ENCODE data around the gene EEA1.

Gene EEA1

DNA sequence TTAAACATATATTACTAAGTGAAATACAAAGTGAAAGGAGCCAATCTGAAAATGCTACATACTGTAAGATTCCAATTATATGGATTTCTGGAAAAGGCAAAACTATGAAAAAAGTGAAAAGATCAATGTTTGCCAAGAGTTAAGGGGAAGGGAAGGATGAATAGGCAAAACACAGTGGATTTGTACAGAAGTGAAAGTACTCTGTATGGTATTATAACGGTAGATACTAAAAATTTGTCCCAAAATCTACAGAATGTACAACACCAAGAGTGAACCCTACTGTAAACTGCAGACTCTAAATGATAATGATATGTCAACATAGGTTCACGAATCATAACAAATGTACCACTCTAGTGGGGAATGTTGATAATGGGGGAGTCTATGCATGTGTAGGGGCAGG is 17.8 kb downstream of the EEA1 start:
- Histone ChIP-seq H3K36me3 (no peaks in the 10 kb centered on the region), H3K9me3 (ENCODE audit: severe bottlenecking) (peaks cover 4% of the 10 kb centered on the region), H3K4me3 (ENCODE audit: low read depth, low read length) (no peak overlapping the region), H3K27ac (no peak overlapping the region), H3K27me3 (ENCODE audit: insufficient read depth, low read depth, severe bottlenecking) (no peaks in the 10 kb centered on the region)
- no peak for DNase-seq
- TF ChIP-seq, protein P1, sequence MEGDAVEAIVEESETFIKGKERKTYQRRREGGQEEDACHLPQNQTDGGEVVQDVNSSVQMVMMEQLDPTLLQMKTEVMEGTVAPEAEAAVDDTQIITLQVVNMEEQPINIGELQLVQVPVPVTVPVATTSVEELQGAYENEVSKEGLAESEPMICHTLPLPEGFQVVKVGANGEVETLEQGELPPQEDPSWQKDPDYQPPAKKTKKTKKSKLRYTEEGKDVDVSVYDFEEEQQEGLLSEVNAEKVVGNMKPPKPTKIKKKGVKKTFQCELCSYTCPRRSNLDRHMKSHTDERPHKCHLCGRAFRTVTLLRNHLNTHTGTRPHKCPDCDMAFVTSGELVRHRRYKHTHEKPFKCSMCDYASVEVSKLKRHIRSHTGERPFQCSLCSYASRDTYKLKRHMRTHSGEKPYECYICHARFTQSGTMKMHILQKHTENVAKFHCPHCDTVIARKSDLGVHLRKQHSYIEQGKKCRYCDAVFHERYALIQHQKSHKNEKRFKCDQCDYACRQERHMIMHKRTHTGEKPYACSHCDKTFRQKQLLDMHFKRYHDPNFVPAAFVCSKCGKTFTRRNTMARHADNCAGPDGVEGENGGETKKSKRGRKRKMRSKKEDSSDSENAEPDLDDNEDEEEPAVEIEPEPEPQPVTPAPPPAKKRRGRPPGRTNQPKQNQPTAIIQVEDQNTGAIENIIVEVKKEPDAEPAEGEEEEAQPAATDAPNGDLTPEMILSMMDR (IDR thresholded peaks at IDR 0.05; ENCODE audit: low read depth, low read length), result no peak

DNA sequence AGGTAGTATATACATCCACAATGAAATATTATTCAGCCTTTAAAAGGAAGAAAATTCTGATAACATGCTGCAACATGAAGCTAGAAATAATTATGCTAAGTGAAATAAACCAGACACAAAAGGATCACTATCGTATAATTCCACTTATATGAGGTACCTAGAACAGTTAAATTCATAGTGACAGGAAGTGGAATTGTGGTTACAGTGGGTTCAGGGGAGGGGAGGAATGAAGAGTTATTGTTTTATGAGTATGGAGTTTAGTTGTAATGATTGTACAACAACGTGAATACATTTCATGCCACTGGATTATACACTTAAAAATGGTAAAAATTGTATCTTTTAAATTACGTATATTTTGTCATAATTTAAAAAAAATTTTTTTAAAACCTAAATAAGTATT is 21.0 kb downstream of the EEA1 start:
- Histone ChIP-seq H3K36me3 (no peaks in the 10 kb centered on the region), H3K27ac (no peak overlapping the region), H3K27me3 (ENCODE audit: insufficient read depth, low read depth, severe bottlenecking) (no peaks in the 10 kb centered on the region), H3K9me3 (ENCODE audit: severe bottlenecking) (peaks cover 4% of the 10 kb centered on the region), H3K4me3 (ENCODE audit: low read depth, low read length) (no peak overlapping the region)
- TF ChIP-seq, protein P1 (IDR thresholded peaks at IDR 0.05; ENCODE audit: low read depth, low read length), result no peak
- DNase-seq, result no peak

DNA sequence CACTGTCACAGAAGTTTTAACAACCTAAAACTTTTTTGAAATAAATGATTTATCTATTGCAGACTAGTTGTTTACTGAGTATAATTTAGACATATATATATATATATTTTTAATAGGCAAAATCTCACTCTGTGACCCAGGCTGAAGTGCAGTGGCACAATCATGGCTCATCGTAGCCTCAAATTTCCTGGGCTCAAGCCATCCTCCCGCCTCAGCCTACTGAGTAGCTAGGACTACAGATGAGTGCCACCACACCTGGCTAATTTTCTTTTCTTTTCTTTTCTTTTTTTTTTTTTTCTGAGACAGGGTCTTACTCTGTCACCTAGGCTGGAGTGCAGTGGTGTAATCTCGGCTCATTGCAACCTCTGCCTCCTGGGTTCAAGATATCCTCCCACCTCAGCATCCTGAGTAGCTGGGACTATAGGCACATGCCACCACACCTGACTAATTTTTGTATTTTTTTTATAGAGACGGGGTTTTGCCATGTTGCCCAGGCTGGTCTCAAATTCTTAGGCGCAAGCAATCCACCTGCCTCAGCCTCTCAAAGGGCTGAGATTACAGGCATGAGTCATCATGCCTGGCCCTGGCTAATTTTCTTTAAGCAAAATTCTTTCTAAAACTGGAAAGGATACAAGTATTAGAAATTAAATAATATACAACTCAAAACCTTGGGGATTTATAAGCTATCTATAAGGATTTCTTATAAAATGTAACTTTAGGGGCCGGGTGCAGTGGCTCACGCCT is 23.1 kb downstream of the EEA1 start:
- H3K36me3 ChIP-seq, result no peaks in the 10 kb centered on the region
- DNase-seq, result no peak
- H3K27me3 ChIP-seq (ENCODE audit: insufficient read depth, low read depth, severe bottlenecking), result no peaks in the 10 kb centered on the region
- TF ChIP-seq, protein P1 (IDR thresholded peaks at IDR 0.05; ENCODE audit: low read depth, low read length), result no peak
- no peak overlapping the region for H3K4me3 ChIP-seq (ENCODE audit: low read depth, low read length)
- H3K27ac ChIP-seq, result no peak overlapping the region
- peaks cover 4% of the 10 kb centered on the region for H3K9me3 ChIP-seq (ENCODE audit: severe bottlenecking)

DNA sequence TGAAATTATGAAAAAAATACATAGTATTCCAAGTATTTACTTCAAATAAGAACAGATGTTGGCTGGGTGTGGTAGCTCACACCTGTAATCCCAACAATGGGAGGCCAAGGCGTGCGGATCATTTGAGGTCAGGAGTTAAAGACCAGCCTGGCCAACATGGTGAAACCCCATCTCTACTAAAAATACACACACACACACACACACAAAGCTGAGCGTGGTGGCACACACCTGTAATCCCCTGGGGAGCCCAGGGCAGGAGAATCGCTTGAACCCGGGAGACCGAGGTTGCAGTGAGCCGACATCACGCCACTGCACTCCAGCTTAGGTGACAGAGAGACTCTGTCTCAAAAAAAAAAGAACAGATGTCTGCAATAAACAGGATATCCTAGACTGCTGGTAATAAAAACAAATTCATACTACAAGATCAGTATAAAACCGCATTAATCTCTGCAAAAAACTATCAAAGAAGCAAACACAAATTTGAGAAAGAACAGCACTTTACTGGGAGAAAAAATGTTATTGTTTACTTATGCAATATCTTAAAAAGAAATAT is 23.8 kb downstream of the EEA1 start:
- H3K27me3 ChIP-seq (ENCODE audit: insufficient read depth, low read depth, severe bottlenecking), result no peaks in the 10 kb centered on the region
- no peaks in the 10 kb centered on the region for H3K36me3 ChIP-seq
- H3K9me3 ChIP-seq (ENCODE audit: severe bottlenecking), result peaks cover 4% of the 10 kb centered on the region
- TF ChIP-seq, protein P1 (IDR thresholded peaks at IDR 0.05; ENCODE audit: low read depth, low read length), result no peak
- no peak overlapping the region for H3K4me3 ChIP-seq (ENCODE audit: low read depth, low read length)
- no peak for DNase-seq
- H3K27ac ChIP-seq, result no peak overlapping the region

DNA sequence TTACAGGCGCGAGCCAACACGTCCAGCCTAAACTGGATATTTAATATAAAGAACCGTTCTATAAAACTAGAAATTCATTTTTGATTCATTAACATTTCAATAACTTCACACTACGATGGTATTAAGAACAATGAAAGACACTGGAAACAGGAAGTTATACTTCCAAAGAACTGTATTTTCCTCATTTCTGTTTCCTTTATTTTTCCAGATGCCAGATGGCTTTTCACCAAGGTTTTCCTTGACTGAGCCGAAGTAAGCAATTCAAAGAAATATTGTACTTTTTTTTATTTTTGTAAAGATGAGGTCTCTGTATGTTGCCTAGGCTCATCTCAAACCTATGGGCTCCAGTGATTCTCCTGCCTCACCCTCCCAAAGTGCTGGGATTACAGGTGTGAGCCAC is 28.2 kb downstream of the EEA1 start:
- DNase-seq, result no peak
- TF ChIP-seq, protein P1 (IDR thresholded peaks at IDR 0.05; ENCODE audit: low read depth, low read length), result no peak
- Histone ChIP-seq H3K4me3 (ENCODE audit: low read depth, low read length) (no peak overlapping the region), H3K36me3 (peaks cover 3% of the 10 kb centered on the region; the same call in 1 of the 2 replicates), H3K9me3 (ENCODE audit: severe bottlenecking) (no peaks in the 10 kb centered on the region), H3K27me3 (ENCODE audit: insufficient read depth, low read depth, severe bottlenecking) (no peaks in the 10 kb centered on the region), H3K27ac (no peak overlapping the region)
